ENCODE measurements around the gene FOXL2. TPM values are rescaled to one million over a fixed set of nuclear protein-coding genes. Genes with fewer than 3 reads are reported as not detected.

FOXL2 gene
- total and polyA plus RNA-seq, 2 of the 4 experiments (the other 2 are of a cell fraction): 0.07 TPM; not detected in 1

DNA sequence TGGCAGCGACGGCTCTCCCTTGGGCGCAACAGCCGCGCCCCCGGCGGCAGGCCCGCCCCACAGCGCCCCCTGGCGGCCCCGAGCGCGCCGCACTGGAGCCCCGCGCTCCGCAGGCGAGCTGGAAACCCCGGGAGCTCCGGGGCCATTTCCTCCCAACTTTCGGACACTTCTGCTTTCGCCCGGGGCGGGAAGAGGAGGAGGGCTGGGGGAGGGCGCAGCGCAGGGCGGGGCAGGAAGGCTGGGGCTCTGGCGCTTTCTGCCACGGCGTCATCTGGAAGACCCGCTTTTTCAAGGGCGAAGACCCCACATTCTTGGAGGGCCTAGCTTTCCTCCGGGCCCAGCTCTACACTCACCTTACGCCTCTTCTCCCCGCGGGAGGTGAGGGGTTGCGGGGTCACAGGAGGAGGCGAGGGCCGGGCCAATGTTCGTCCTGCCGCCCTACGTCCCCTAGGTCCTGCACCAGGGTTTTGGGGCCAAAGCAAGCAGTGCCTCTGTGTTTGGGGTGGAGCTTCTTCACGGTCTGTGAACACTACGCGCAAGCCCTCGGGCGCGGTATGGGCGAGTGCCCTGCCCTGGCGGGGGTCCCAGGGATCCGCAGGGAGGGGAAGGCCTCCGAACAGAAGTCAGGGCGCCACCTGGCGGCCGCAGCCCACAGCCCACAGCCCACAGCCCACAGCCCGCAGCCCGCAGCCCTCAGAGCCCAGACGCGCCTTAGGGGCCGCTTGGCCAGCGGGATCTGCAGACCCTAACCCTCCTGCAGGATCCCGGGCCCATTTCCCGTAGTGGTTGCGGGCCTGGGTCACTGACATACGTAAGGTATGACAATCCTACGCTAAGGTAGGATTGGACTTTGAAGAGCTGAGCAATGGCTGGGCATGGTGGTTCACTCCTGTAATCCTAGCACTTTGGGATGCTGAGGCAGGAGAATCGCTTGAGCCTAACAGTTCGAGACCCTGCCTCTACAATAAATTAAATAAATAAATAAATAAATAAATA lies 31.1 kb downstream of the FOXL2 start:
- H4K20me1 ChIP-seq (ENCODE audit: insufficient read depth, low read length): no peaks in the 10 kb centered on the region
- no peaks in the 10 kb centered on the region for H3K27me3 ChIP-seq (ENCODE audit: control insufficient read depth, insufficient read depth, low read length)
- BruUV-seq (replicated peaks): no TSS peak
- peak overlapping the region; percentile 99 for H3K4me2 ChIP-seq (ENCODE audit: low read depth, low read length)
- ATAC-seq (ENCODE audit: low read depth): peak; percentile 92
- peak overlapping the region; percentile 99 for H3K27ac ChIP-seq (ENCODE audit: insufficient read depth, low read length)
- no peaks in the 10 kb centered on the region for H3K9me3 ChIP-seq (ENCODE audit: control insufficient read depth, insufficient read depth, low read length)
- in situ Hi-C loops (cut with MboI; ENCODE audit: low sequenced_read_pairs) (loop anchor here (5.0 kb wide), 2 partner anchors 218 to 318 kb away; no protein-coding TSS in a partner anchor), dilution Hi-C loops (cut with HindIII; ENCODE audit: low sequenced_read_pairs, unreplicated experiment) (no loop called here), intact Hi-C loops (cut with micrococcal nuclease) (loop anchor here (1.0 kb wide), 4 partner anchors 82 to 322 kb away; partner anchors contain the start of genes CEP70 and PIK3CB)
- WGBS, 2 experiments (ENCODE audit: extremely low coverage in 2 of 2, insufficient read length in 1 of 2): 0% methylated on average over 3 of the region's 68 CpGs; no CpG with 5 or more reads in 1 of the 2 experiments
- H2BK5ac ChIP-seq (ENCODE audit: low read depth, low read length, poor library complexity, severe bottlenecking): peak overlapping the region; percentile 91
- peak overlapping the region; percentile 91 for H3K18ac ChIP-seq (ENCODE audit: low read depth, low read length)
- CTCF ChIA-PET: interaction anchor here (0.5 to 2.7 kb wide), 43 partner anchors 8 to 498 kb away, joined by 3 to 94 read pairs (median 4); partner anchors contain the start of gene CEP70
- peak overlapping the region; percentile 97 for H4K5ac ChIP-seq (ENCODE audit: low read depth, low read length)
- H3K4me1 ChIP-seq (ENCODE audit: control insufficient read depth, insufficient read depth, low read length): peaks cover 4% of the 10 kb centered on the region
- H3K23ac ChIP-seq (ENCODE audit: low read depth, low read length): peak overlapping the region; percentile 57
- H3K79me1 ChIP-seq (ENCODE audit: low read depth in 1 of 2, low read length in 2 of 2): peaks cover 0 to 4% of the 10 kb centered on the region in 2 experiments; a peak in 1 of 4 replicates
- peak overlapping the region; percentile 31; the same call in 1 of the 2 replicates for H2AK5ac ChIP-seq (ENCODE audit: low read depth, low read length)
- H3K9me1 ChIP-seq (ENCODE audit: insufficient read depth, low read length): peaks cover 5% of the 10 kb centered on the region
- H4K8ac ChIP-seq (ENCODE audit: low read depth in 2 of 2, low read length in 2 of 2): peak overlapping the region; percentile 85 to 90
- H3K9ac ChIP-seq (ENCODE audit: low read depth, low read length): peak overlapping the region; percentile 99
- H3K36me3 ChIP-seq (ENCODE audit: control insufficient read depth, insufficient read depth, low read length): no peaks in the 10 kb centered on the region
- peak overlapping the region; percentile 81 for H3K56ac ChIP-seq (ENCODE audit: extremely low read depth, insufficient read depth, low read length)
- H2AK9ac ChIP-seq (replicated peaks; ENCODE audit: low read depth, low read length, poor library complexity): peak overlapping the region; percentile 93
- peak overlapping the region; percentile 90 for H2BK120ac ChIP-seq (ENCODE audit: low read depth, low read length)
- peak; percentile 83 for DNase-seq
- peak overlapping the region; percentile 84 for H3K4ac ChIP-seq (ENCODE audit: low read depth, low read length)
- H4K91ac ChIP-seq (ENCODE audit: insufficient read depth, low read depth, low read length): peak overlapping the region; percentile 99
- peak overlapping the region; percentile 34 for H3K14ac ChIP-seq (replicated peaks; ENCODE audit: low read depth, low read length)
- peak overlapping the region; percentile 44 for H2BK20ac ChIP-seq (ENCODE audit: low read depth, low read length)
- H2AFZ ChIP-seq (replicated peaks; ENCODE audit: low read length, poor library complexity): peak overlapping the region; percentile 96
- POLR2A ChIA-PET (ENCODE audit: unreplicated experiment): interaction anchor here (0.7 to 1.0 kb wide), 3 partner anchors 200 to 395 kb away, joined by 3 to 7 read pairs (median 3); no protein-coding TSS in a partner anchor
- H3K4me3 ChIP-seq (ENCODE audit: insufficient read depth, low read depth, low read length): peak overlapping the region; percentile 96
- H2BK15ac ChIP-seq (ENCODE audit: low read depth, low read length): peak overlapping the region; percentile 83; the same call in 2 of the 3 replicates
- TF ChIP-seq MXI1 (IDR thresholded peaks at IDR 0.05; ENCODE audit: borderline replicate concordance, low read depth, low read length): peak; percentile 46; the same call in 1 of the 2 replicates
- TF ChIP-seq MAFK (IDR thresholded peaks at IDR 0.05; ENCODE audit: low read depth, low read length): no peak
- TF ChIP-seq, protein P1, sequence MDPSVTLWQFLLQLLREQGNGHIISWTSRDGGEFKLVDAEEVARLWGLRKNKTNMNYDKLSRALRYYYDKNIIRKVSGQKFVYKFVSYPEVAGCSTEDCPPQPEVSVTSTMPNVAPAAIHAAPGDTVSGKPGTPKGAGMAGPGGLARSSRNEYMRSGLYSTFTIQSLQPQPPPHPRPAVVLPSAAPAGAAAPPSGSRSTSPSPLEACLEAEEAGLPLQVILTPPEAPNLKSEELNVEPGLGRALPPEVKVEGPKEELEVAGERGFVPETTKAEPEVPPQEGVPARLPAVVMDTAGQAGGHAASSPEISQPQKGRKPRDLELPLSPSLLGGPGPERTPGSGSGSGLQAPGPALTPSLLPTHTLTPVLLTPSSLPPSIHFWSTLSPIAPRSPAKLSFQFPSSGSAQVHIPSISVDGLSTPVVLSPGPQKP (IDR thresholded peaks at IDR 0.05; ENCODE audit: borderline replicate concordance, low read depth, low read length): no peak
- peak; percentile 5; the same call in 1 of the 2 replicates for TF ChIP-seq BHLHE40 (IDR thresholded peaks at IDR 0.05; ENCODE audit: low read depth, low read length)
- TF ChIP-seq FOS (IDR thresholded peaks at IDR 0.05; ENCODE audit: low read depth, low read length): no peak
- TF ChIP-seq, protein P2, sequence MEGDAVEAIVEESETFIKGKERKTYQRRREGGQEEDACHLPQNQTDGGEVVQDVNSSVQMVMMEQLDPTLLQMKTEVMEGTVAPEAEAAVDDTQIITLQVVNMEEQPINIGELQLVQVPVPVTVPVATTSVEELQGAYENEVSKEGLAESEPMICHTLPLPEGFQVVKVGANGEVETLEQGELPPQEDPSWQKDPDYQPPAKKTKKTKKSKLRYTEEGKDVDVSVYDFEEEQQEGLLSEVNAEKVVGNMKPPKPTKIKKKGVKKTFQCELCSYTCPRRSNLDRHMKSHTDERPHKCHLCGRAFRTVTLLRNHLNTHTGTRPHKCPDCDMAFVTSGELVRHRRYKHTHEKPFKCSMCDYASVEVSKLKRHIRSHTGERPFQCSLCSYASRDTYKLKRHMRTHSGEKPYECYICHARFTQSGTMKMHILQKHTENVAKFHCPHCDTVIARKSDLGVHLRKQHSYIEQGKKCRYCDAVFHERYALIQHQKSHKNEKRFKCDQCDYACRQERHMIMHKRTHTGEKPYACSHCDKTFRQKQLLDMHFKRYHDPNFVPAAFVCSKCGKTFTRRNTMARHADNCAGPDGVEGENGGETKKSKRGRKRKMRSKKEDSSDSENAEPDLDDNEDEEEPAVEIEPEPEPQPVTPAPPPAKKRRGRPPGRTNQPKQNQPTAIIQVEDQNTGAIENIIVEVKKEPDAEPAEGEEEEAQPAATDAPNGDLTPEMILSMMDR (conservative IDR thresholded peaks at IDR 0.05; ENCODE audit: low read depth, low read length): peak; percentile 97
- no peak for TF ChIP-seq RFX5 (IDR thresholded peaks at IDR 0.05; ENCODE audit: low read depth, low read length)
- no peak for TF ChIP-seq POLR2A (IDR thresholded peaks at IDR 0.05; ENCODE audit: low read depth, low read length)
- no peak for TF ChIP-seq NFE2L2 (IDR thresholded peaks at IDR 0.05; ENCODE audit: low read depth, low read length)
- no peak for TF ChIP-seq CHD1 (IDR thresholded peaks at IDR 0.05; ENCODE audit: low read depth, low read length)
- TF ChIP-seq MAZ (IDR thresholded peaks at IDR 0.05; ENCODE audit: borderline replicate concordance, low read depth, low read length): peak; percentile 88; the same call in 1 of the 2 replicates
- TF ChIP-seq RAD21 (IDR thresholded peaks at IDR 0.05; ENCODE audit: low read length): peak; percentile 80
- TF ChIP-seq SMC3 (IDR thresholded peaks at IDR 0.05; ENCODE audit: low read depth, low read length): peak; percentile 93
